GM19240 (cell line): ENCODE data around the gene VIPR2.
"Not testable (repeated sequence)": the region's sequence is repeated elsewhere in the genome, so short reads cannot be mapped to it uniquely, and the experiment has no call there.

ENCODE experiments used
- DNase-seq: peaks from one replicate; pipeline ENCODE4 v3.0.0; 2011; ENCODE audit warnings: low spot score; ENCODE audit not compliant: insufficient read length

The VIPR2 gene

GRCh38 chr7:159094023-159094740, 50.5 kb downstream of the VIPR2 start:
- no peak for DNase-seq

DNA sequence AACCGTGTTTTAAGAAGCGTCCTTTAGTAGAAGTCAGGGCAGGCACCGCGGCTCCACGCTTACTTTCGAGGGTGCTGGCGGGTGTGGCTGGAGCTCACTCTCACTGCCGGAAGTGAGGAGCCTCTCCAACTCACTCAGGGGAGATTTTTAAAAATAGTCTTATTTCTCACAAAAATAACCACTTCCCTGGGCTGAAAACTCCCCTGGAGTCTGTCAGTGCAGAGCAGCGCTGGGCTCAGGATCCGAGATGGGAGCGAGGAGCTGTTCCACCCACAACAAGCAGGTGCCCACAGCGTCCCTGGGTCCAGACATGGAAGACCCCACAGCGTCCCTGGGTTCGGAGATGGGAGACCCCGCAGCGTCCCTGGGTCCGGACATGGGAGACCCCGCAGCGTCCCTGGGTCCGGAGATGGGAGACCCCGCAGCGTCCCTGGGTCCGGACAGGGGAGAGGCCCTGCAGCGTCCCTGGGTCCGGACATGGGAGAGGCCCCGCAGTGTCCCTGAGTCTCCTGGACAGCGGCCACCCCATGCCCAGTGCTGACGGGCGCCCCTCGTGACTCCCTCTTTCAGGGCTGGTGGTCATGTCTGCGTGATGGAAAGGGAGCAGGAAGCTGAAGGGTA, 51.2 kb downstream of the VIPR2 start:
- DNase-seq, result no peak

- no peak for DNase-seq
These were observed 52.0 kb downstream of the VIPR2 start for GRCh38 chr7:159092701-159093121.

DNA sequence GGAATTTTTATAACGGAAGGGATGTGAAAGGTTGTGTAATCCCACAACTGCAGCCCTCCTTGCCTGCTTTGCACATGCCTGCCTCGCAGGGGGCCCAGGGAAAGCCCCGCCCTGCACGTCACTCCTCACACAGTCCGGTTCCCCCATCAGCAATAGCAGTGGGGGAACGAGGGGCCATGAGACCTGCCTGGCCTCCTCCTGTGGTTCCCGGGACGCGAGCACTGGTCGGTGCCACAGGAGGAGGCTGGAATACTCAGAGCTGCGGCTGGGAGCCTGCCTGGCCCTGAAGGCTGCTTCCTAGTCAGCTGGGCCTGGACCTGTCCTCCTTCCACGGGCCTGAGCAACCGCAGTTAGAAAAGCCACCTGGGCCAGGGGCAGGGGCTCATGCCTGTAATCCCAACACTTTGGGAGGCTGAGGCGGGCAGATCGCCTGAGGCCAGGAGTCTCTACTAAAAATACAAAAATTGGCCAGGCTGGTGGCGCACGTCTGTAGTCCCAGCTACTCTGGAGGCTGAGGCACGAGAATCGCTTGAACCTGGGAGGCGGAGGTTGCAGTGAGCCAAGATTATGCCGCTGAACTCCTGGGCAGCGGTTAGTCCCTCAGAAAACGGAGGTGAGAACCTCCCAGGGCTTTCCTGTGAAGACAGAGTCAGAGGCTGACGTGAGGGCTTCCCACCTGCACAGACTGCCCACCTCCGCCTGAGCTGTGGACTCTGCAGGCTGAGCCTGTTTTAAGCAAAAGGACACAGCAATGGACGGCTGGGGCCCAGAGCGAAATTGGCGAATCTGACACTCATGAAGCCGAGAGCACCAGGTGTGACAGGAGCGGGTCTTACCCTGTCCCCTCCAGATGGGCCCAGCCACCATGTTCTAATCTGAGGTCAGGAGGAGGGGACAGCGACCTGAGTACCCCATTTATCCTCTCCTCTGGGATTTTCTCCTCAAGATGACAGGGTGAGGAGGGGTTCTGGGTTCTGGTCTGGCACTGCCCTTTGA, 52.9 kb downstream of the VIPR2 start:
- DNase-seq, result no peak

DNA sequence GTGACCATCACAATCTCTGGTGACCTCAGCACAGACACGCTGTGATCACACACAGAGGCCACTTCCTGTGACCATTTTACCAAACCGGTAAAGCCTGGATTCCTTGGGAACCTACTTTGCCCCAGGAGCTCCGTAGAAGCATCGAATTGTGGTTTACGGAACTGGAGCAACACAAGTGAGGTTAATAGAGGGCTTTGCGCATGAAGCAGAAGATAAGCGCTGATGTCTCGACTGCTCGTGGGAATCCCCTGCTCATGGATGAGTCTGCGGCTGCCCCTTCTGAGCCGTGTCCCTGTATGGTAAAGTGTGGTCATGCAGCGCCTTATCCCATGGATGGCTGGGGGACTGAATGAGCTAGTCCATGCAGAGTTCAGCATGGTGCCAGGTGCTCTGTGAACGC, 53.6 kb downstream of the VIPR2 start:
- no peak for DNase-seq

- no peak for DNase-seq
These were observed 56.4 kb downstream of the VIPR2 start for GRCh38 chr7:159088016-159088865.

GRCh38 chr7:159086301-159086925, 58.3 kb downstream of the VIPR2 start:
- no peak for DNase-seq

GRCh38 chr7:159084069-159084801, 60.4 kb downstream of the VIPR2 start:
- no peak for DNase-seq

- no peak for DNase-seq
These were observed 61.0 kb downstream of the VIPR2 start for GRCh38 chr7:159083698-159084068.

GRCh38 chr7:159083001-159083697, 61.5 kb downstream of the VIPR2 start:
- DNase-seq, result no peak

DNA sequence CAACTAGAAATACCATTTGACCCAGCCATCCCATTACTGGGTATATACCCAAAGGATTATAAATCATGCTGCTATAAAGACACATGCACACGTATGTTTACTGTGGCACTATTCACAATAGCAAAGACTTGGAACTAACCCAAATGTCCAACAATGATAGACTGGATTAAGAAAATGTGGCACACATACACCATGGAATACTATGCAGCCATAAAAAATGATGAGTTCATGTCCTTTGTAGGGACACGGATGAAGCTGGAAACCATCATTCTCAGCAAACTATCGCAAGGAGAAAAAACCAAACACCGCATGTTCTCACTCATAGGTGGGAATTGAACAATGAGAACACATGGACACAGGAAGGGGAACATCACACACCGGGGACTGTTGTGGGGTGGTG, 62.6 kb downstream of the VIPR2 start:
- DNase-seq, result not testable (repeated sequence)

DNA sequence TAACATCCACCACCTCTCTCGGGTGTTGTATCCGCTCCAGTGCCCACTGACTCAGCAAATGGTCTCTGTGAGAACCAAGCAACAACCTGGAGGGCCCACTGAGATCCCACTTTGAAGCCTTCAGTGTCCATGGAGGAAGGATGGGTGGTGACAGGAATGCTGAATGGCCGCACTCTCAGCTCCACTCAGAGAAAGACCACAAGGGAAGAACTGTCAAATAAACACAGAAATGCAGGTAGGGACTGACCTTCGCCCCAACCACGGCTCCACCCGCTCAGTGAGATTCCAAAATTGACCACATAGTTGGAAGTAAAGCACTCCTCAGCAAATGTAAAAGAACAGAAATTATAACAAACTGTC, 65.8 kb downstream of the VIPR2 start:
- no peak for DNase-seq

DNA sequence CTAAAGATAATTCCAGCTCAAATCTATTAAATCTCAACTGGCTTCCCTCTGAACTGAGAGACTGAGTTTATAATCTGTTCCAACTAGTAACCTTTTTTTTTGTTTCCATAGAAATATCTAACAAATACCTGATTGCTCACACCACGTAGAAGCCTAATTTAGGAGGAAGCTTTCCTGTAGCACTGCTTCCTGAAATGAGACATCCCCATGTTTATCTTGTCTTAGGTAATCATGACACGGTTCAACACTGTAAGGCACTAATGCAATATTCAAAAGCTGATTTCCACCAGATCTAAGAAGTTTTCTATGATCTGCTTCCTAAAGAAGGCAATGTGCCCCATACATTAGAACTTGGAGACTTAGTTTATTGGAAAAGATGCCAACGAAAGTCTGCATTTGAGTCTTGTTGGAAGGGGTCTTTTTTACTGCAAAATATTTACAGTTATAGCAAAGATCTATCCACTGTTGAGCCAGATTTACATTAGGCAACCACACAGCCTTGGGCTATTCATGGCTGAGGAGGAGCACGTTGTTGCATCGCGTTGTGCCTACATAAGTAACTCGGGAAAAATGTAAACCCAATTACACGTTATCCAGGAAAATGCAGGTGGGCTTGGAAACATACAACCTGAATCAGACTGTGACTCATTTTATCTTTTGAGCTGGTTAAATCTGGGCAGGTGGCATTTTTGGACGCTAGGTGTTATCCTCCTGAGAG, 66.3 kb downstream of the VIPR2 start:
- DNase-seq, result no peak

DNA sequence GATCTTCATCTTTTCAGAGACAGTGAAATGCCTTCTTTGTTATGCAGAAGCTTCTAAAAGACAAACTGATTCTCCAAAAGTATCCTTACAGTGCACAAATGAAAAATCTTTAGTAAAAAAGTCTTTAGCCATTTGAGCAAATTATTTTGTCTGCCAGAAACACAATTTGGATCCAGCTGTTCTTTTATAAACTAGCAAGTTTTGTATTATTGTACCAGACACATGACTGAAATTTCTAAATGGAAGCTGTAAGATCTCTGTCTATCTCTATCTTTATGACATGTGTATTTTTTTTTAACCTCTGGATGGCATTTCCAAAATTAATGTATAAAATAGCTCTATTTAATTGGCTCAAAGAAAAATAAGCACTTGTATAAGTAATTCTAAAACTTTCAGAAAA, 68.3 kb downstream of the VIPR2 start:
- no peak for DNase-seq

DNA sequence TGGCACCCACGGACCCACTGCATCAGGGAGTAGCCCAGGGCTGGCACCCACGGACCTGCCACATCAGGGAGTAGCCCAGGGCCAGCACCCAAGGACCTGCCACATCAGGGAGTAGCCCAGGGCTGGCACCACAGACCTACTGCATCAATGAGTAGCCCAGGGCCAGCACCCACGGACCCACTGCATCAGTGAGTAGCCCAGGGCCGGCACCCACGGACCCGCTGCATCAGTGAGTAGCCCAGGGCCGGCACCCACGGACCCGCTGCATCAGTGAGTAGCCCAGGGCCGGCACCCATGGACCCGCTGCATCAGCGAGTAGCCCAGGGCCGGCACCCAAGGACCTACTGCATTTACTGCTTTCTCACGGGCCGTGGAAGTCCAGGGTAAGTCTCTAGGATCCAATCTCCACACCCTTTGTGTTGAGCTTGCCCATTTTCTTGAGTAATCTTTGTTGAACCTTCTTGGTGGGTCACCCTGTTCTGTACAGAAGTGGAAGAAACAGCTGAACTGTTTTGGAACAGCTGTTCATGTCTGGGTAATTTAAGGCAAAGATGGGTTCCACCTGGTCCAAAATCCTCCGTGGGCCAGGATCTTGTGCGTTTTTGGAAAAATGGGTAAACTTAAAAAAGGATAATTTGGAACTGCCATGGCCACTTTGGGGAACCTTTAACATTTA, 69.0 kb downstream of the VIPR2 start:
- DNase-seq, result no peak

- DNase-seq, result no peak
These were observed 73.4 kb downstream of the VIPR2 start for GRCh38 chr7:159071260-159071659.

DNA sequence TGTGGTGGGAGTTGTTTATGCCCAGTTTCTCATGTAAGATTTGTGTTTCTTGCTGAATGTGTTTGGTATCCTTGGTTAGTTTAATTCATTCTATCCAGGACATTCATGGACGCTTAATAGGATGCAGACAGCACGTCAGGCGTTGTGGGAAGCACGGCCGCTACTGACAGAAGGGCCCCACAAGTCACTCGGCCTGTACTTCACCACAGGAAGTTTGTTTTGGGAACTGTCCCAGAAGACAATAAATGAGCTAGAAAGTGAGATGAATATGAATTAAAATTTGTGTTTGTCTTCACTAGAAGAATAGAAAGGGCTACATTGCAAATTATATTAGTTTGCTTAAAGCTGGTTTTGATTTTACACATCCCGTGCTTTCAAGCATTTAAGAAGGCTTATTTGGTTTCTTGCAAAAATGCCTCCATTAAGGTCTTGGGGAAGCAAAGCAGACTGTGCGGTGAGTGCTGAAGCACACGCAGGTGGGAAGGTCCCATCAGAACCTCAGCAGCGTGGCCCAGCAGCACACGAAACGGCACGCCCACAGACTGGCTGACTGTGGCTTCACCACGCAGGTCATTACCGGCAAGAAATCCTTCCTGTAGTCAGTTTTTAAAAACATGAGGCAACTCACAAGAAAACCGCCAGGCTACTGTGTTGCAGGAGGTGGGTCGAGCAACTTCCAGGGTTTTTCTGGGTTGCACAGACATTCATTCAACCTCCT, 74.1 kb downstream of the VIPR2 start:
- no peak for DNase-seq
